MM.1S (cell line): ENCODE data around the gene ADORA2B.
A peak's percentile ranks its signal among the peaks of the same experiment; 100 is the strongest.

Experiments
- DNase-seq: peaks from one replicate; pipeline ENCODE4 v3.0.0-alpha.2; 2015
- H2AFZ ChIP-seq: fragments of 300-600 bp; sonication (generic); 2 replicates; pipeline ENCODE4 v1.6.0; 2016; ENCODE audit warnings: antibody characterized with exemption, low read length
- H3F3A ChIP-seq: fragments of 300-600 bp; sonication (generic); 2 replicates; pipeline ENCODE4 v1.6.1; 2016; ENCODE audit warnings: mild to moderate bottlenecking, antibody characterized with exemption, low read length, moderate library complexity, mixed read lengths; ENCODE audit not compliant: insufficient read depth
- H3K27ac ChIP-seq: fragments of 300-600 bp; sonication (generic); 2 replicates; pipeline ENCODE4 v1.5.1; 2016; ENCODE audit warnings: mild to moderate bottlenecking, low read length
- H3K27me3 ChIP-seq: fragments of 300-600 bp; sonication (generic); replicated peaks from 2 replicates; pipeline ENCODE4 v1.6.0; 2016; ENCODE audit warnings: low read length; ENCODE audit not compliant: insufficient read depth
- H3K36me3 ChIP-seq: fragments of 300-600 bp; sonication (generic); replicated peaks from 2 replicates; pipeline ENCODE4 v1.6.1; 2016; ENCODE audit warnings: mild to moderate bottlenecking, low read length, mixed read lengths; ENCODE audit not compliant: insufficient read depth
- H3K4me1 ChIP-seq: fragments of 300-600 bp; sonication (generic); 2 replicates; pipeline ENCODE4 v1.6.1; 2016; ENCODE audit warnings: low read length, mixed read lengths
- H3K4me2 ChIP-seq: fragments of 300-600 bp; sonication (generic); 2 replicates; pipeline ENCODE4 v1.6.0; 2016; ENCODE audit warnings: low read depth, low read length
- H3K4me3 ChIP-seq: fragments of 300-600 bp; sonication (generic); 2 replicates; pipeline ENCODE4 v1.5.1; 2016; ENCODE audit warnings: low read length, mixed read lengths
- H3K79me2 ChIP-seq: fragments of 300-600 bp; sonication (generic); 2 replicates; pipeline ENCODE4 v1.6.1; 2016; ENCODE audit warnings: mixed run types, low read length, mixed read lengths
- H3K9ac ChIP-seq: fragments of 300-600 bp; sonication (generic); 2 replicates; pipeline ENCODE4 v1.6.1; 2016; ENCODE audit warnings: low read length, mixed read lengths
- H3K9me2 ChIP-seq: fragments of 300-600 bp; sonication (generic); replicated peaks from 2 replicates; pipeline ENCODE4 v1.6.1; 2016; ENCODE audit warnings: mild to moderate bottlenecking, low read length, mixed read lengths; ENCODE audit not compliant: insufficient read depth
- H3K9me3 ChIP-seq: fragments of 300-600 bp; sonication (generic); replicated peaks from 2 replicates; pipeline ENCODE4 v1.6.1; 2016; ENCODE audit warnings: mild to moderate bottlenecking, low read length, mixed read lengths; ENCODE audit not compliant: insufficient read depth
- H4K20me1 ChIP-seq: fragments of 300-600 bp; sonication (generic); 2 replicates; pipeline ENCODE4 v1.6.1; 2016; ENCODE audit warnings: mild to moderate bottlenecking, low read length, moderate library complexity, mixed read lengths; ENCODE audit not compliant: insufficient read depth
- CTCF ChIP-seq: fragments of 300-600 bp; sonication (generic); IDR thresholded peaks from 2 replicates; pipeline ENCODE4 v1.5.1; 2016; ENCODE audit warnings: antibody characterized with exemption, low read length, mixed read lengths
- EZH2 ChIP-seq: fragments of 300-600 bp; sonication (generic); optimal IDR thresholded peaks from 2 replicates; pipeline ENCODE3; 2017; ENCODE audit warnings: low read depth, mild to moderate bottlenecking, antibody characterized with exemption, low read length, mixed read lengths
- EZH2phosphoT487 ChIP-seq: fragments of 300-600 bp; sonication (generic); IDR thresholded peaks from 2 replicates; pipeline ENCODE4 v1.6.1; 2018; ENCODE audit warnings: antibody characterized with exemption, low read length

The ADORA2B gene

GRCh38 chr17:15999141-15999973 lies 54.4 kb downstream of the ADORA2B start, which contains the start of the genes TTC19 and ZSWIM7:
TSS of gene TTC19 (plus strand) at chr17:15999824. CDS start at chr17:15999849, 25 bp downstream.
TSS of gene ZSWIM7 (minus strand) at chr17:15999704. CDS start at chr17:15999594, 110 bp downstream.
- peak within 1 kb of the TSS; percentile 94 for H3K9ac ChIP-seq

GRCh38 chr17:15999974-16000827 lies 55.3 kb downstream of the ADORA2B start:
- H4K20me1 ChIP-seq = peaks cover 3% of the 10 kb centered on the region; the same call in 1 of the 2 replicates
- H2AFZ ChIP-seq = peak overlapping the region; percentile 76

More at GRCh38 chr17:15999141-15999973, 54.4 kb downstream of the ADORA2B start, which contains the start of the genes TTC19 and ZSWIM7:
- peaks cover 32% of the 10 kb centered on the region for H3K79me2 ChIP-seq
- no peaks in the 10 kb centered on the region for H3K9me2 ChIP-seq
- TF ChIP-seq EZH2phosphoT487 (no peak), CTCF (no peak), EZH2 (no peak)
- H3K27ac ChIP-seq = peak within 1 kb of the TSS; percentile 88
- H3K4me3 ChIP-seq = peak within 1 kb of the TSS; percentile 93
- DNase-seq = peak; percentile 98
- H3K36me3 ChIP-seq = peaks cover 9% of the 10 kb centered on the region
- H3K4me2 ChIP-seq = peak within 1 kb of the TSS; percentile 92
- H3K9me3 ChIP-seq = no peaks in the 10 kb centered on the region
- H3K27me3 ChIP-seq = no peaks in the 10 kb centered on the region
- H3K4me1 ChIP-seq = peaks cover 12% of the 10 kb centered on the region
- H3F3A ChIP-seq = peaks cover 6% of the 10 kb centered on the region
- H4K20me1 ChIP-seq = peaks cover 3% of the 10 kb centered on the region; the same call in 1 of the 2 replicates
- H2AFZ ChIP-seq = peak within 1 kb of the TSS; percentile 98

More at GRCh38 chr17:15999974-16000827, 55.3 kb downstream of the ADORA2B start:
- peaks cover 6% of the 10 kb centered on the region for H3F3A ChIP-seq
- H3K36me3 ChIP-seq = peaks cover 9% of the 10 kb centered on the region
- H3K9me2 ChIP-seq = no peaks in the 10 kb centered on the region
- H3K4me3 ChIP-seq = peak overlapping the region; percentile 93
- TF ChIP-seq EZH2 = no peak
- TF ChIP-seq CTCF = 0 out of 2 replicates have a peak, but pooled peaks have one; percentile 7
- H3K4me1 ChIP-seq = peaks cover 12% of the 10 kb centered on the region
- H3K27me3 ChIP-seq = no peaks in the 10 kb centered on the region
- H3K4me2 ChIP-seq = peak overlapping the region; percentile 83
- no peaks in the 10 kb centered on the region for H3K9me3 ChIP-seq
- peak overlapping the region; percentile 94 for H3K9ac ChIP-seq
- DNase-seq = no peak
- peaks cover 32% of the 10 kb centered on the region for H3K79me2 ChIP-seq
- peak overlapping the region; percentile 88 for H3K27ac ChIP-seq
